ENCODE data around the gene TRMT2A.
A peak's percentile ranks its signal among the peaks of the same experiment; 100 is the strongest.

The TRMT2A gene

GRCh38 chr22:20079745-20080444 lies 37.1 kb downstream of the TRMT2A start, which contains the start of gene DGCR8 (continued):
- TF ChIP-seq, protein P1, sequence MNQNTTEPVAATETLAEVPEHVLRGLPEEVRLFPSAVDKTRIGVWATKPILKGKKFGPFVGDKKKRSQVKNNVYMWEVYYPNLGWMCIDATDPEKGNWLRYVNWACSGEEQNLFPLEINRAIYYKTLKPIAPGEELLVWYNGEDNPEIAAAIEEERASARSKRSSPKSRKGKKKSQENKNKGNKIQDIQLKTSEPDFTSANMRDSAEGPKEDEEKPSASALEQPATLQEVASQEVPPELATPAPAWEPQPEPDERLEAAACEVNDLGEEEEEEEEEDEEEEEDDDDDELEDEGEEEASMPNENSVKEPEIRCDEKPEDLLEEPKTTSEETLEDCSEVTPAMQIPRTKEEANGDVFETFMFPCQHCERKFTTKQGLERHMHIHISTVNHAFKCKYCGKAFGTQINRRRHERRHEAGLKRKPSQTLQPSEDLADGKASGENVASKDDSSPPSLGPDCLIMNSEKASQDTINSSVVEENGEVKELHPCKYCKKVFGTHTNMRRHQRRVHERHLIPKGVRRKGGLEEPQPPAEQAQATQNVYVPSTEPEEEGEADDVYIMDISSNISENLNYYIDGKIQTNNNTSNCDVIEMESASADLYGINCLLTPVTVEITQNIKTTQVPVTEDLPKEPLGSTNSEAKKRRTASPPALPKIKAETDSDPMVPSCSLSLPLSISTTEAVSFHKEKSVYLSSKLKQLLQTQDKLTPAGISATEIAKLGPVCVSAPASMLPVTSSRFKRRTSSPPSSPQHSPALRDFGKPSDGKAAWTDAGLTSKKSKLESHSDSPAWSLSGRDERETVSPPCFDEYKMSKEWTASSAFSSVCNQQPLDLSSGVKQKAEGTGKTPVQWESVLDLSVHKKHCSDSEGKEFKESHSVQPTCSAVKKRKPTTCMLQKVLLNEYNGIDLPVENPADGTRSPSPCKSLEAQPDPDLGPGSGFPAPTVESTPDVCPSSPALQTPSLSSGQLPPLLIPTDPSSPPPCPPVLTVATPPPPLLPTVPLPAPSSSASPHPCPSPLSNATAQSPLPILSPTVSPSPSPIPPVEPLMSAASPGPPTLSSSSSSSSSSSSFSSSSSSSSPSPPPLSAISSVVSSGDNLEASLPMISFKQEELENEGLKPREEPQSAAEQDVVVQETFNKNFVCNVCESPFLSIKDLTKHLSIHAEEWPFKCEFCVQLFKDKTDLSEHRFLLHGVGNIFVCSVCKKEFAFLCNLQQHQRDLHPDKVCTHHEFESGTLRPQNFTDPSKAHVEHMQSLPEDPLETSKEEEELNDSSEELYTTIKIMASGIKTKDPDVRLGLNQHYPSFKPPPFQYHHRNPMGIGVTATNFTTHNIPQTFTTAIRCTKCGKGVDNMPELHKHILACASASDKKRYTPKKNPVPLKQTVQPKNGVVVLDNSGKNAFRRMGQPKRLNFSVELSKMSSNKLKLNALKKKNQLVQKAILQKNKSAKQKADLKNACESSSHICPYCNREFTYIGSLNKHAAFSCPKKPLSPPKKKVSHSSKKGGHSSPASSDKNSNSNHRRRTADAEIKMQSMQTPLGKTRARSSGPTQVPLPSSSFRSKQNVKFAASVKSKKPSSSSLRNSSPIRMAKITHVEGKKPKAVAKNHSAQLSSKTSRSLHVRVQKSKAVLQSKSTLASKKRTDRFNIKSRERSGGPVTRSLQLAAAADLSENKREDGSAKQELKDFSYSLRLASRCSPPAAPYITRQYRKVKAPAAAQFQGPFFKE (tag by site-specific recombination; IDR thresholded peaks at IDR 0.05; ENCODE audit: borderline replicate concordance), result no peak
- TF ChIP-seq BCL11A (tag by site-specific recombination; IDR thresholded peaks at IDR 0.05; ENCODE audit: low read depth) (peak; percentile 79), ZBTB7A (tag by site-specific recombination; IDR thresholded peaks at IDR 0.05; ENCODE audit: low read depth) (no peak), HOXD13 (CRISPR knock-in tag; IDR thresholded peaks at IDR 0.05; ENCODE audit: borderline replicate concordance) (no peak), KLF10 (tag by site-specific recombination; IDR thresholded peaks at IDR 0.05) (peak; percentile 49; the same call in 1 of the 2 replicates), ZNF596 (tag by site-specific recombination; IDR thresholded peaks at IDR 0.05) (no peak), ZNF777 (tag by site-specific recombination; IDR thresholded peaks at IDR 0.05; ENCODE audit: borderline replicate concordance) (no peak), ZNF549 (tag by site-specific recombination; IDR thresholded peaks at IDR 0.05) (no peak), ZNF350 (tag by site-specific recombination; IDR thresholded peaks at IDR 0.05) (no peak), SP7 (tag by site-specific recombination; IDR thresholded peaks at IDR 0.05) (peak; percentile 83), OSR2 (tag by site-specific recombination; IDR thresholded peaks at IDR 0.05) (0 out of 2 replicates have a peak, but pooled peaks have one; percentile 47), ZNF335 (tag by site-specific recombination; conservative IDR thresholded peaks at IDR 0.05) (peak; percentile 80), ZNF404 (tag by site-specific recombination; IDR thresholded peaks at IDR 0.05) (no peak), ZNF174 (tag by site-specific recombination; IDR thresholded peaks at IDR 0.05) (no peak), ZNF530 (tag by site-specific recombination; IDR thresholded peaks at IDR 0.05; ENCODE audit: low read depth) (no peak), SP3 (tag by site-specific recombination; IDR thresholded peaks at IDR 0.05) (peak; percentile 38), ZFP37 (tag by site-specific recombination; IDR thresholded peaks at IDR 0.05) (peak; percentile 61; the same call in 1 of the 2 replicates), ZNF792 (tag by site-specific recombination; IDR thresholded peaks at IDR 0.05) (0 out of 2 replicates have a peak, but pooled peaks have one; percentile 41), RBAK (tag by site-specific recombination; IDR thresholded peaks at IDR 0.05) (no peak), ZNF354C (tag by site-specific recombination; IDR thresholded peaks at IDR 0.05; ENCODE audit: borderline replicate concordance, low read depth) (no peak), ZNF664 (tag by site-specific recombination; IDR thresholded peaks at IDR 0.05) (no peak), ZNF692 (tag by site-specific recombination; IDR thresholded peaks at IDR 0.05) (peak; percentile 85; the same call in 1 of the 2 replicates), ZNF514 (tag by site-specific recombination; IDR thresholded peaks at IDR 0.05) (no peak), ZNF830 (tag by site-specific recombination; IDR thresholded peaks at IDR 0.05; ENCODE audit: low read depth) (no peak), ZNF701 (tag by site-specific recombination; IDR thresholded peaks at IDR 0.05) (no peak), ZNF155 (tag by site-specific recombination; IDR thresholded peaks at IDR 0.05) (no peak), ZNF521 (tag by site-specific recombination; IDR thresholded peaks at IDR 0.05) (no peak)
- TF ChIP-seq, protein P2, sequence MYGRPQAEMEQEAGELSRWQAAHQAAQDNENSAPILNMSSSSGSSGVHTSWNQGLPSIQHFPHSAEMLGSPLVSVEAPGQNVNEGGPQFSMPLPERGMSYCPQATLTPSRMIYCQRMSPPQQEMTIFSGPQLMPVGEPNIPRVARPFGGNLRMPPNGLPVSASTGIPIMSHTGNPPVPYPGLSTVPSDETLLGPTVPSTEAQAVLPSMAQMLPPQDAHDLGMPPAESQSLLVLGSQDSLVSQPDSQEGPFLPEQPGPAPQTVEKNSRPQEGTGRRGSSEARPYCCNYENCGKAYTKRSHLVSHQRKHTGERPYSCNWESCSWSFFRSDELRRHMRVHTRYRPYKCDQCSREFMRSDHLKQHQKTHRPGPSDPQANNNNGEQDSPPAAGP (tag by site-specific recombination; IDR thresholded peaks at IDR 0.05), result peak; percentile 95
- TF ChIP-seq, protein P3, sequence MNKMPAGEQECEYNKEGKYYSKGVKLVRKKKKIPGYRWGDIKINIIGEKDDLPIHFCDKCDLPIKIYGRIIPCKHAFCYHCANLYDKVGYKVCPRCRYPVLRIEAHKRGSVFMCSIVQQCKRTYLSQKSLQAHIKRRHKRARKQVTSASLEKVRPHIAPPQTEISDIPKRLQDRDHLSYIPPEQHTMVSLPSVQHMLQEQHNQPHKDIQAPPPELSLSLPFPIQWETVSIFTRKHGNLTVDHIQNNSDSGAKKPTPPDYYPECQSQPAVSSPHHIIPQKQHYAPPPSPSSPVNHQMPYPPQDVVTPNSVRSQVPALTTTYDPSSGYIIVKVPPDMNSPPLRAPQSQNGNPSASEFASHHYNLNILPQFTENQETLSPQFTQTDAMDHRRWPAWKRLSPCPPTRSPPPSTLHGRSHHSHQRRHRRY (tag by site-specific recombination; IDR thresholded peaks at IDR 0.05), result 0 out of 2 replicates have a peak, but pooled peaks have one; percentile 30
- TF ChIP-seq, protein P4, sequence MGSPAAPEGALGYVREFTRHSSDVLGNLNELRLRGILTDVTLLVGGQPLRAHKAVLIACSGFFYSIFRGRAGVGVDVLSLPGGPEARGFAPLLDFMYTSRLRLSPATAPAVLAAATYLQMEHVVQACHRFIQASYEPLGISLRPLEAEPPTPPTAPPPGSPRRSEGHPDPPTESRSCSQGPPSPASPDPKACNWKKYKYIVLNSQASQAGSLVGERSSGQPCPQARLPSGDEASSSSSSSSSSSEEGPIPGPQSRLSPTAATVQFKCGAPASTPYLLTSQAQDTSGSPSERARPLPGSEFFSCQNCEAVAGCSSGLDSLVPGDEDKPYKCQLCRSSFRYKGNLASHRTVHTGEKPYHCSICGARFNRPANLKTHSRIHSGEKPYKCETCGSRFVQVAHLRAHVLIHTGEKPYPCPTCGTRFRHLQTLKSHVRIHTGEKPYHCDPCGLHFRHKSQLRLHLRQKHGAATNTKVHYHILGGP (tag by site-specific recombination; IDR thresholded peaks at IDR 0.05), result no peak

Data from HEK293 (cell line).